HepG2 (cell line): Measurements from ENCODE around the gene CLDN9. TPM values are rescaled to one million over a fixed set of nuclear protein-coding genes. Genes with fewer than 3 reads are reported as not detected.

ENCODE experiments used
- ARID3A ChIP-seq: IDR thresholded peaks from 2 replicates; pipeline ENCODE4 v1.6.1; 2012; ENCODE audit warnings: low read depth, low read length, improper control_type of control experiment
- ARID4A ChIP-seq: sonication (generic); formaldehyde crosslinking; IDR thresholded peaks from 2 replicates; pipeline ENCODE4 v1.5.0; 2020; ENCODE audit warnings: mild to moderate bottlenecking, missing genetic modification reagents, borderline replicate concordance
- ATF2 ChIP-seq: sonication (generic); formaldehyde crosslinking; IDR thresholded peaks from 2 replicates; pipeline ENCODE4 v1.4.0; 2020; ENCODE audit warnings: missing genetic modification reagents
- CENPBD1 ChIP-seq: sonication (generic); formaldehyde crosslinking; IDR thresholded peaks from 2 replicates; pipeline ENCODE4 v1.8.0; 2022; ENCODE audit warnings: missing genetic modification reagents, low read depth, mild to moderate bottlenecking, borderline replicate concordance
- DRAP1 ChIP-seq: IDR thresholded peaks from 2 replicates; pipeline ENCODE4 v1.6.1; 2016; ENCODE audit warnings: missing genetic modification reagents, missing compliant biosample characterization
- MAFF ChIP-seq: IDR thresholded peaks from 2 replicates; pipeline ENCODE4 v1.6.1; 2011; ENCODE audit warnings: low read depth, low read length, improper control_type of control experiment
- RNF2 ChIP-seq: fragments of 450-650 bp; conservative IDR thresholded peaks from 2 replicates; pipeline ENCODE4 v1.6.1; 2016; ENCODE audit warnings: low read depth
- SALL1 ChIP-seq: sonication (generic); formaldehyde crosslinking; IDR thresholded peaks from 2 replicates; pipeline ENCODE4 v1.8.0; 2022; ENCODE audit warnings: mild to moderate bottlenecking, missing genetic modification reagents
- SAP130 ChIP-seq: IDR thresholded peaks from 2 replicates; pipeline ENCODE4 v1.6.1; 2016; ENCODE audit warnings: low read depth
- SNAI1 ChIP-seq: sonication (generic); formaldehyde crosslinking; IDR thresholded peaks from 2 replicates; pipeline ENCODE4 v1.5.0; 2020; ENCODE audit warnings: mild to moderate bottlenecking, missing genetic modification reagents, borderline replicate concordance
- TFAP4 ChIP-seq: sonication (generic); IDR thresholded peaks from 2 replicates; pipeline ENCODE4 v1.6.1; 2016; ENCODE audit warnings: low read depth, borderline replicate concordance
- TOPORS ChIP-seq: sonication (generic); formaldehyde crosslinking; IDR thresholded peaks from 2 replicates; pipeline ENCODE4 v1.8.0; 2023; ENCODE audit warnings: mild to moderate bottlenecking, missing genetic modification reagents
- ZBTB10 ChIP-seq: sonication (generic); formaldehyde crosslinking; IDR thresholded peaks from 2 replicates; pipeline ENCODE4 v1.4.0; 2020; ENCODE audit warnings: missing genetic modification reagents, borderline replicate concordance
- ZC3H4 ChIP-seq: sonication (generic); formaldehyde crosslinking; IDR thresholded peaks from 2 replicates; pipeline ENCODE4 v1.4.0; 2020; ENCODE audit warnings: missing genetic modification reagents, borderline replicate concordance
- ZNF337 ChIP-seq: sonication (generic); formaldehyde crosslinking; IDR thresholded peaks from 2 replicates; pipeline ENCODE4 v1.5.1; 2020; ENCODE audit warnings: missing genetic modification reagents, low read depth, mild to moderate bottlenecking, borderline replicate concordance
- ZNF550 ChIP-seq: sonication (generic); formaldehyde crosslinking; IDR thresholded peaks from 2 replicates; pipeline ENCODE4 v1.4.0; 2020; ENCODE audit warnings: mild to moderate bottlenecking, missing genetic modification reagents, borderline replicate concordance
- polyA plus RNA-seq, 8 experiments: library from polyadenylated mRNA; depleted of rRNA in 3 of 8; stranded (reverse) in 7 of 8; unstranded in 1 of 8; fragments of >200 nt; fragmentation: Illumina TruSeq in 4 of 8; extraction: Trizol in 4 of 8; gene quantifications; 2 replicates each; pipeline versions ENCODE4 v1.2.1 to v1.2.3, GENCODE V29; 2011 to 2016; ENCODE audit warnings: low read depth in 4 of 8, missing spikeins in 1 of 8, mixed read lengths in 1 of 8; ENCODE audit not compliant: insufficient read depth in 1 of 8
- total RNA-seq, 5 experiments: library from RNA; depleted of rRNA; stranded (reverse); fragments of >200 nt; fragmentation: Illumina TruSeq; extraction: Trizol; gene quantifications; 2 replicates each; pipeline ENCODE4 v1.2.3, GENCODE V29; 2016; ENCODE audit warnings: low read depth in 1 of 5

The CLDN9 gene
- total and polyA plus RNA-seq, 2 of the 13 experiments (the other 11 are each of a cell fraction or from before 2014, with no cell fraction given): 0.15 to 0.26 TPM

GRCh38 chr16:3021449-3022207 lies 8.9 kb downstream of the CLDN9 start (continued):
- no peak for TF ChIP-seq ZC3H4 (CRISPR knock-in tag)
- no peak for TF ChIP-seq ATF2 (CRISPR knock-in tag)
- no peak for TF ChIP-seq RNF2
- peak; percentile 8; the same call in 1 of the 2 replicates for TF ChIP-seq SALL1
- TF ChIP-seq ARID4A (CRISPR knock-in tag): no peak
- TF ChIP-seq SAP130 (CRISPR knock-in tag): no peak
- no peak; the same call in 1 of the 2 replicates for TF ChIP-seq ZBTB10
- TF ChIP-seq TFAP4: 0 out of 2 replicates have a peak, but pooled peaks have one; percentile 16
- TF ChIP-seq ZNF337: no peak
- no peak for TF ChIP-seq ARID3A
- no peak for TF ChIP-seq TOPORS (CRISPR knock-in tag)
- TF ChIP-seq CENPBD1 (CRISPR knock-in tag): 0 out of 2 replicates have a peak, but pooled peaks have one; percentile 70
- TF ChIP-seq DRAP1 (CRISPR knock-in tag): no peak
- TF ChIP-seq MAFF: no peak
- 0 out of 2 replicates have a peak, but pooled peaks have one; percentile 22 for TF ChIP-seq SNAI1 (CRISPR knock-in tag)
- no peak for TF ChIP-seq ZNF550 (CRISPR knock-in tag)
